ENCODE results near the gene FAM20B.

GRCh38 chr1:178997428-178997827 is 28.3 kb upstream of the FAM20B start:
- TF ChIP-seq CTCF (IDR thresholded peaks at IDR 0.05 in 8 of 11, conservative IDR thresholded peaks at IDR 0.05 in 3 of 11) (no peak), POLR2A (IDR thresholded peaks at IDR 0.05) (no peak), POLR2AphosphoS5 (IDR thresholded peaks at IDR 0.05) (no peak)

Data from spleen (tissue), 7 donors.